Mammary epithelial cell (primary cell): Measurements from ENCODE around the gene PDCD2L.
"Not testable (repeated sequence)": the region's sequence is repeated elsewhere in the genome, so short reads cannot be mapped to it uniquely, and the experiment has no call there.

Experiments used
- EZH2 ChIP-seq: IDR thresholded peaks from 2 replicates; pipeline ENCODE4 v1.6.1; 2012; ENCODE audit warnings: low read length, inconsistent platforms, borderline replicate concordance
- TF ChIP-seq, protein P1 (sequence below), 2 donors: IDR thresholded peaks in 1 of 2; conservative IDR thresholded peaks in 1 of 2; 2 replicates each; pipeline ENCODE4 v1.5.1; 2011 to 2012; ENCODE audit warnings: inconsistent platforms in 2 of 2, low read length in 2 of 2, mild to moderate bottlenecking in 2 of 2, control low read depth in 1 of 2, low read depth in 1 of 2; ENCODE audit not compliant: insufficient read depth in 1 of 2; ENCODE audit errors: extremely low read depth in 1 of 2

DNA sequence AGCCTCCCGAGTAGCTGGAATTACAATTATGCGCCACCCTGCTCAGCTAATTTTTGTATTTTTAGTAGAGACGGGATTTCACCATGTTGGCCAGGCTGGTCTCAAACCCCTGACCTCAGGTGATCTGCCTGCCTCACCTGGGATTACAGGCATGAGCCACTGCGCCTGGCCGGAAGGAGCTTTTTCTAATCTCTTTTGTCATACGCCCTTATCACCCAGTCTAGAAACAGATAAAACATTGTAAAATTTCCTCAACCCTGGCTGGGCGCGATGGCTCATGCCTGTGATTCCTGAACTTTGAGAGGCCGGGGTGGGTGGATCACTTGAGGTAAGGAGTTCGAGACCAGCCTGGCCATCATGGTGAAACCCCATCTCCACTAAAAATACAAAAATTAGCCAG, 35.0 kb upstream of the PDCD2L start:
- TF ChIP-seq, protein P1, sequence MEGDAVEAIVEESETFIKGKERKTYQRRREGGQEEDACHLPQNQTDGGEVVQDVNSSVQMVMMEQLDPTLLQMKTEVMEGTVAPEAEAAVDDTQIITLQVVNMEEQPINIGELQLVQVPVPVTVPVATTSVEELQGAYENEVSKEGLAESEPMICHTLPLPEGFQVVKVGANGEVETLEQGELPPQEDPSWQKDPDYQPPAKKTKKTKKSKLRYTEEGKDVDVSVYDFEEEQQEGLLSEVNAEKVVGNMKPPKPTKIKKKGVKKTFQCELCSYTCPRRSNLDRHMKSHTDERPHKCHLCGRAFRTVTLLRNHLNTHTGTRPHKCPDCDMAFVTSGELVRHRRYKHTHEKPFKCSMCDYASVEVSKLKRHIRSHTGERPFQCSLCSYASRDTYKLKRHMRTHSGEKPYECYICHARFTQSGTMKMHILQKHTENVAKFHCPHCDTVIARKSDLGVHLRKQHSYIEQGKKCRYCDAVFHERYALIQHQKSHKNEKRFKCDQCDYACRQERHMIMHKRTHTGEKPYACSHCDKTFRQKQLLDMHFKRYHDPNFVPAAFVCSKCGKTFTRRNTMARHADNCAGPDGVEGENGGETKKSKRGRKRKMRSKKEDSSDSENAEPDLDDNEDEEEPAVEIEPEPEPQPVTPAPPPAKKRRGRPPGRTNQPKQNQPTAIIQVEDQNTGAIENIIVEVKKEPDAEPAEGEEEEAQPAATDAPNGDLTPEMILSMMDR (conservative IDR thresholded peaks at IDR 0.05 in 1 of 2, IDR thresholded peaks at IDR 0.05 in 1 of 2; ENCODE audit: extremely low read depth in 1 of 2, insufficient read depth in 1 of 2, low read depth in 1 of 2, low read length in 2 of 2): not testable (repeated sequence)
- TF ChIP-seq EZH2: not testable (repeated sequence)
